Trophoblast cell (in vitro differentiated cells and primary cell): ENCODE measurements around the gene NBAS.

Experiments used
- DNase-seq, 2 donors: peaks; one replicate each; pipeline ENCODE4 v3.0.0-alpha.2; 2016
- H2AFZ ChIP-seq: 2 replicates; pipeline ENCODE4 v1.6.1; 2013; ENCODE audit warnings: low read length, moderate library complexity, mild to moderate bottlenecking; ENCODE audit not compliant: insufficient read depth, poor library complexity
- H2AK5ac ChIP-seq: 2 replicates; pipeline ENCODE4 v1.6.1; 2013; ENCODE audit warnings: mild to moderate bottlenecking, low read length
- H2BK120ac ChIP-seq: 2 replicates; pipeline ENCODE4 v1.6.1; 2013; ENCODE audit warnings: low read length, mild to moderate bottlenecking, moderate library complexity; ENCODE audit not compliant: insufficient read depth, poor library complexity
- H2BK12ac ChIP-seq: 2 replicates; pipeline ENCODE4 v1.6.1; 2013; ENCODE audit warnings: mild to moderate bottlenecking, low read length, moderate library complexity
- H2BK5ac ChIP-seq: 2 replicates; pipeline ENCODE4 v1.6.1; 2013; ENCODE audit warnings: low read length, low read depth, moderate library complexity, mild to moderate bottlenecking; ENCODE audit not compliant: poor library complexity
- H3K14ac ChIP-seq: 2 replicates; pipeline ENCODE4 v1.6.1; 2013; ENCODE audit warnings: mild to moderate bottlenecking, low read length
- H3K18ac ChIP-seq: 2 replicates; pipeline ENCODE4 v1.6.1; 2013; ENCODE audit warnings: mild to moderate bottlenecking, low read length
- H3K23ac ChIP-seq: 2 replicates; pipeline ENCODE4 v1.6.1; 2013; ENCODE audit warnings: low read length
- H3K27ac ChIP-seq: 2 replicates; pipeline ENCODE4 v1.5.1; 2013; ENCODE audit warnings: low read depth, mild to moderate bottlenecking, inconsistent platforms, low read length, moderate library complexity
- H3K27me3 ChIP-seq: 2 replicates; pipeline ENCODE4 v1.6.1; 2013; ENCODE audit warnings: inconsistent platforms, mild to moderate bottlenecking, low read length, moderate library complexity; ENCODE audit not compliant: insufficient read depth
- H3K36me3 ChIP-seq, 2 experiments: 1 replicate in 1 of 2; 2 replicates in 1 of 2; pipeline ENCODE4 v1.6.1; 2013; ENCODE audit warnings: low read length in 2 of 2, mild to moderate bottlenecking in 2 of 2, moderate library complexity in 1 of 2; ENCODE audit not compliant: insufficient read depth in 2 of 2, control insufficient read depth in 1 of 2
- H3K4ac ChIP-seq: 2 replicates; pipeline ENCODE4 v1.6.1; 2013; ENCODE audit warnings: low read depth, mild to moderate bottlenecking, low read length, moderate library complexity
- H3K4me1 ChIP-seq, 2 experiments: 1 replicate in 1 of 2; 2 replicates in 1 of 2; pipeline ENCODE4 v1.6.1; 2013; ENCODE audit warnings: low read length in 2 of 2, mild to moderate bottlenecking in 2 of 2, moderate library complexity in 1 of 2; ENCODE audit not compliant: insufficient read depth in 2 of 2, control insufficient read depth in 1 of 2
- H3K4me2 ChIP-seq: 2 replicates; pipeline ENCODE4 v1.6.1; 2013; ENCODE audit warnings: inconsistent platforms, mild to moderate bottlenecking, low read length, moderate library complexity
- H3K4me3 ChIP-seq: 2 replicates; pipeline ENCODE4 v1.5.1; 2013; ENCODE audit warnings: mild to moderate bottlenecking, low read depth, low read length, inconsistent platforms
- H3K79me1 ChIP-seq: one replicate; pipeline ENCODE4 v1.6.1; 2013; ENCODE audit warnings: low read length
- H3K79me2 ChIP-seq: 2 replicates; pipeline ENCODE4 v1.6.1; 2013; ENCODE audit warnings: low read length, mild to moderate bottlenecking; ENCODE audit not compliant: control insufficient read depth, insufficient read depth, poor library complexity
- H3K9ac ChIP-seq: 2 replicates; pipeline ENCODE4 v1.6.1; 2013; ENCODE audit warnings: mild to moderate bottlenecking, low read length
- H3K9me3 ChIP-seq: 2 replicates; pipeline ENCODE4 v1.6.1; 2013; ENCODE audit warnings: low read depth, mild to moderate bottlenecking, control low read depth, inconsistent platforms, low read length; ENCODE audit not compliant: insufficient read depth
- H4K12ac ChIP-seq: 2 replicates; pipeline ENCODE4 v1.6.1; 2013; ENCODE audit warnings: low read depth, mild to moderate bottlenecking, low read length, moderate library complexity
- H4K8ac ChIP-seq: 2 replicates; pipeline ENCODE4 v1.6.1; 2013; ENCODE audit warnings: low read depth, mild to moderate bottlenecking, low read length, moderate library complexity
- H4K91ac ChIP-seq: one replicate; pipeline ENCODE4 v1.6.1; 2013; ENCODE audit warnings: low read depth, mild to moderate bottlenecking, low read length, moderate library complexity
- WGBS: extraction: QIAGEN DNeasy Blood & Tissue Kit; methylation state at CpG from one replicate; pipeline ENCODE4 v1.1.7; 2013; ENCODE audit warnings: missing lambda C conversion rate; ENCODE audit not compliant: insufficient read length, insufficient coverage; ENCODE audit errors: extremely low coverage; 5-methylcytosine and 5-hydroxymethylcytosine counted together

NBAS gene

DNA sequence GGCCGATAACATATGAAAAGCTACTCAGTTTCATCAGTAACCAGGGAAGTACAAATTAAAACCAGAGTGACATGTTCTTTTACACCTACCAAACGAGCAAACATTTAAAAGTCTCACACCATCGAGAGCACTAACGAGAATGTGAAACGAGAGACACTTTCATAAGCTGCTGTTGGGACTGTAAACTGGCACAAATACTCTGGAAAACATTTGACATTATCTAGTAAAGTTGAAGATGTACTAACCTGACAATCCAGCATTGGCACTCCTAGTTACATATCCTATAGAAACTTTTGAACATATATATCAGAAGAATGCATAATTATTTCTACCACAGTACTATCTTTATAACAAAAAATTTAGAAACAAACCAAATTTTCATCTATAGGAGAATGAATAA, 28.1 kb downstream of the NBAS start:
- H3K36me3 ChIP-seq = peaks cover 0 to 4% of the 10 kb centered on the region in 2 experiments
- H2BK120ac ChIP-seq = no peak overlapping the region
- no peak overlapping the region for H3K18ac ChIP-seq
- H4K8ac ChIP-seq = no peak overlapping the region
- no CpG with 5 or more reads among the region's 5 CpGs for WGBS
- H3K27ac ChIP-seq = no peak overlapping the region
- no peak overlapping the region for H2BK5ac ChIP-seq
- H2BK12ac ChIP-seq = no peak overlapping the region
- H2AFZ ChIP-seq = no peak overlapping the region
- H2AK5ac ChIP-seq = no peak overlapping the region
- H4K12ac ChIP-seq = no peak overlapping the region
- H3K4me3 ChIP-seq = no peak overlapping the region
- no peak overlapping the region for H3K23ac ChIP-seq
- H3K9ac ChIP-seq = no peak overlapping the region
- DNase-seq = no peak
- H3K9me3 ChIP-seq = no peaks in the 10 kb centered on the region
- no peak overlapping the region for H3K4me2 ChIP-seq
- H3K79me2 ChIP-seq = no peaks in the 10 kb centered on the region
- no peaks in the 10 kb centered on the region for H3K27me3 ChIP-seq
- no peak overlapping the region for H4K91ac ChIP-seq
- H3K4ac ChIP-seq = no peak overlapping the region
- H3K79me1 ChIP-seq = no peaks in the 10 kb centered on the region
- no peak overlapping the region for H3K14ac ChIP-seq
- H3K4me1 ChIP-seq = no peaks in the 10 kb centered on the region

GRCh38 chr2:15531095-15531854, 29.9 kb downstream of the NBAS start:
- no peak overlapping the region for H4K91ac ChIP-seq
- H2BK120ac ChIP-seq = no peak overlapping the region
- H3K14ac ChIP-seq = no peak overlapping the region
- no peaks in the 10 kb centered on the region for H3K79me1 ChIP-seq
- no peak overlapping the region for H2AK5ac ChIP-seq
- no peak overlapping the region for H4K12ac ChIP-seq
- peaks cover 0 to 4% of the 10 kb centered on the region in 2 experiments for H3K36me3 ChIP-seq
- H3K79me2 ChIP-seq = no peaks in the 10 kb centered on the region
- no peak overlapping the region for H3K4me3 ChIP-seq
- H3K4me2 ChIP-seq = no peak overlapping the region
- no peak overlapping the region for H3K23ac ChIP-seq
- no peaks in the 10 kb centered on the region for H3K27me3 ChIP-seq
- H2BK12ac ChIP-seq = no peak overlapping the region
- no peak overlapping the region for H3K4ac ChIP-seq
- no peaks in the 10 kb centered on the region for H3K4me1 ChIP-seq
- H3K27ac ChIP-seq = no peak overlapping the region
- no peak overlapping the region for H4K8ac ChIP-seq
- no peak for DNase-seq
- H3K9ac ChIP-seq = no peak overlapping the region
- H2BK5ac ChIP-seq = no peak overlapping the region
- H2AFZ ChIP-seq = no peak overlapping the region
- no peak overlapping the region for H3K18ac ChIP-seq
- no CpG with 5 or more reads among the region's 7 CpGs for WGBS
- H3K9me3 ChIP-seq = no peaks in the 10 kb centered on the region

DNA sequence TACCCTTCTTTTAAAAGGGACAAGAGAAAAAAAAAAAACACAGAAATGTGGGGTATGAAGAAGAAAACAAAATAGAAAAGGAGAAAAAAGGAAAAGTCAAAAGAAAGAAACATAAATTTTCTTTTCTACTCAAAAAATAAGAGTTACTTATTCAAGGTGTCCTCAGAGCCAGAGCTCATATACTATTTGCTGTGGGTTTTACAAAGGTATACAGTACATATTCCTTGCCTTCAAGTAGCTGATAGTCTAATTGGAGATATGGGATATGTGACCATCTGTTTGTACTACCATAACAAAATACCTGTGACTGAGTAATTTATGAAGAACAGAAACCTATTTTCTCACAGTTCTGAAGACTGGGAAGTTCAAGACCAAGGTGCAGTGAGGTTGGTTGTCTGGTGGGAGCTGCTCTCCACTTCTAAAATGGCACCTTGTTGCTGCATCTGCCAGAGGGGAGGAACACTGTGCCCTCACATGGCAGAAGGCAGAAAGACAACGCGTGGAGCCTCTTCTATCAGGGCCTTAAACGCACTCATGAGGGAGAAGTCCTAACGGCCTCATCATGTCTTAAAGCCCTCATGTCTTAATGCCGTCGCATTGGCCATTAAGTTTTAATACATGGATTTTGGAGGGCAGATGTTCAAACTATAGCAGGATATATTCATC, 33.9 kb downstream of the NBAS start:
- no peaks in the 10 kb centered on the region for H3K27me3 ChIP-seq
- H3K9ac ChIP-seq = no peak overlapping the region

DNA sequence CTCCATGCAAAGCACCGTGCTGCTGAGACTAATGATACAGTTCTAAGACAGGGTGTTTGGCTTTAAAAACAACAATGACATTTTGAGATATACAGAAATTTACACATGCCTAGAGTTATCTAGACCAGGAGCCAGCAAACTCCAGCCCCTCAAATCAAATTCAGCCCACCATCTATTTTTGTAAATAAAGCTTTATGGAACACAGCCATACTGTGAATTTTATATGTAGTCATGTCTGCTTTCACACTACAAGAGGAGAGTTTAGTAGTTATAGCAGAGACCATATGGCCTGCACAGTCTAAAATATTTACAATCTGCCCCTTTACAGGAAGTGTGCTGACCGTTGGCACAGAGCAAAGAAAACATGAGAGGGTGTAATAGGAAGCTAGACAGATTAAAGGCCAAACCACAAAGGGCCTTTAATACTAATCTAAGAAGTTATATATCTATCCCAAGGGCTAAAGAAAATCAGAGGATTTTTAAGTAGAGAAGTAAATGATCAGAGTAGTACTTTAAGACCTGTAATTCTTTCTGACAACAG, 39.4 kb downstream of the NBAS start:
- Histone ChIP-seq H3K36me3 (peaks cover 0 to 2% of the 10 kb centered on the region in 2 experiments), H3K27ac (no peak overlapping the region), H4K12ac (no peak overlapping the region), H3K79me1 (no peaks in the 10 kb centered on the region), H2BK120ac (no peak overlapping the region), H3K9ac (no peak overlapping the region), H2BK5ac (no peak overlapping the region), H3K79me2 (no peaks in the 10 kb centered on the region), H3K18ac (no peak overlapping the region), H4K91ac (no peak overlapping the region), H4K8ac (no peak overlapping the region), H3K4ac (no peak overlapping the region), H3K23ac (no peak overlapping the region), H3K4me2 (no peak overlapping the region), H3K14ac (no peak overlapping the region), H3K4me1 (no peaks in the 10 kb centered on the region), H3K9me3 (no peaks in the 10 kb centered on the region), H3K27me3 (no peaks in the 10 kb centered on the region), H2BK12ac (no peak overlapping the region), H2AK5ac (no peak overlapping the region), H2AFZ (no peak overlapping the region), H3K4me3 (no peak overlapping the region)
- no peak for DNase-seq
- WGBS = no CpG with 5 or more reads among the region's 2 CpGs

More for the DNA sequence above, 33.9 kb downstream of the NBAS start:
- no peak overlapping the region for H2BK12ac ChIP-seq
- no peak overlapping the region for H3K4me3 ChIP-seq
- H3K79me2 ChIP-seq = no peaks in the 10 kb centered on the region
- no peak overlapping the region for H2BK120ac ChIP-seq
- H3K36me3 ChIP-seq = peaks cover 0 to 2% of the 10 kb centered on the region in 2 experiments
- H3K9me3 ChIP-seq = no peaks in the 10 kb centered on the region
- no peak overlapping the region for H2AFZ ChIP-seq
- H3K18ac ChIP-seq = no peak overlapping the region
- no CpG with 5 or more reads among the region's 6 CpGs for WGBS
- no peak overlapping the region for H3K4ac ChIP-seq
- H2AK5ac ChIP-seq = no peak overlapping the region
- H3K23ac ChIP-seq = no peak overlapping the region
- no peak overlapping the region for H3K14ac ChIP-seq
- H3K27ac ChIP-seq = no peak overlapping the region
- H4K91ac ChIP-seq = no peak overlapping the region
- no peak for DNase-seq
- H2BK5ac ChIP-seq = no peak overlapping the region
- no peak overlapping the region for H3K4me2 ChIP-seq
- H3K4me1 ChIP-seq = no peaks in the 10 kb centered on the region
- no peak overlapping the region for H4K8ac ChIP-seq
- H3K79me1 ChIP-seq = no peaks in the 10 kb centered on the region
- no peak overlapping the region for H4K12ac ChIP-seq
